ENCODE data around the gene SATB2.

SATB2 gene

GRCh38 chr2:199407421-199407820, 50.3 kb downstream of the SATB2 start:
- DNase-seq (ENCODE audit: low read depth in 3 of 3, low spot score in 1 of 3), result no peak

- no peak for DNase-seq (ENCODE audit: low read depth in 3 of 3, low spot score in 1 of 3)
Observed at GRCh38 chr2:199405241-199405640, 52.5 kb downstream of the SATB2 start.

- DNase-seq (ENCODE audit: low read depth in 3 of 3, low spot score in 1 of 3), result no peak
Observed at GRCh38 chr2:199404841-199405240, 52.9 kb downstream of the SATB2 start.

- no peak for DNase-seq (ENCODE audit: low read depth in 3 of 3, low spot score in 1 of 3)
Observed at GRCh38 chr2:199395311-199395710, 62.4 kb downstream of the SATB2 start.

- DNase-seq (ENCODE audit: low read depth in 3 of 3, low spot score in 1 of 3), result no peak
Observed at GRCh38 chr2:199392363-199392762, 65.4 kb downstream of the SATB2 start.

- DNase-seq (ENCODE audit: low read depth in 3 of 3, low spot score in 1 of 3), result no peak
Observed at GRCh38 chr2:199388728-199389268, 68.9 kb downstream of the SATB2 start.

- no peak for DNase-seq (ENCODE audit: low read depth in 3 of 3, low spot score in 1 of 3)
Observed at GRCh38 chr2:199384043-199384442, 73.7 kb downstream of the SATB2 start.

- DNase-seq (ENCODE audit: low read depth in 3 of 3, low spot score in 1 of 3), result no peak
Observed at GRCh38 chr2:199383021-199383420, 74.7 kb downstream of the SATB2 start.

GRCh38 chr2:199382091-199382490, 75.6 kb downstream of the SATB2 start:
- DNase-seq (ENCODE audit: low read depth in 3 of 3, low spot score in 1 of 3), result no peak

- DNase-seq (ENCODE audit: low read depth in 3 of 3, low spot score in 1 of 3), result no peak
Observed at GRCh38 chr2:199381531-199381930, 76.2 kb downstream of the SATB2 start.

- DNase-seq (ENCODE audit: low read depth in 3 of 3, low spot score in 1 of 3), result no peak
Observed at GRCh38 chr2:199378948-199379650, 78.6 kb downstream of the SATB2 start.

GRCh38 chr2:199370150-199370780, 87.5 kb downstream of the SATB2 start:
- DNase-seq (ENCODE audit: low read depth in 3 of 3, low spot score in 1 of 3), result no peak

- DNase-seq (ENCODE audit: low read depth in 3 of 3, low spot score in 1 of 3), result no peak
Observed at GRCh38 chr2:199366406-199366805, 91.3 kb downstream of the SATB2 start.

GRCh38 chr2:199364153-199364552, 93.6 kb downstream of the SATB2 start:
- no peak for DNase-seq (ENCODE audit: low read depth in 3 of 3, low spot score in 1 of 3)

GRCh38 chr2:199356412-199356811, 101.3 kb downstream of the SATB2 start:
- no peak for DNase-seq (ENCODE audit: low read depth in 3 of 3, low spot score in 1 of 3)

GRCh38 chr2:199348871-199349270, 108.9 kb downstream of the SATB2 start:
- DNase-seq (ENCODE audit: low read depth in 3 of 3, low spot score in 1 of 3), result no peak

GRCh38 chr2:199344012-199344411, 113.7 kb downstream of the SATB2 start:
- DNase-seq (ENCODE audit: low read depth in 3 of 3, low spot score in 1 of 3), result no peak

GRCh38 chr2:199342334-199342733, 115.4 kb downstream of the SATB2 start:
- no peak for DNase-seq (ENCODE audit: low read depth in 3 of 3, low spot score in 1 of 3)

- DNase-seq (ENCODE audit: low read depth in 3 of 3, low spot score in 1 of 3), result no peak
Observed at GRCh38 chr2:199341123-199341522, 116.6 kb downstream of the SATB2 start.

- no peak for DNase-seq (ENCODE audit: low read depth in 3 of 3, low spot score in 1 of 3)
Observed at GRCh38 chr2:199339891-199340605, 117.7 kb downstream of the SATB2 start.

GRCh38 chr2:199336546-199336945, 121.2 kb downstream of the SATB2 start:
- no peak for DNase-seq (ENCODE audit: low read depth in 3 of 3, low spot score in 1 of 3)

- DNase-seq (ENCODE audit: low read depth in 3 of 3, low spot score in 1 of 3), result no peak
Observed at GRCh38 chr2:199335502-199335901, 122.2 kb downstream of the SATB2 start.
